B cell (primary cell): ENCODE results near the gene LRIG1. TPM values are rescaled to one million over a fixed set of nuclear protein-coding genes. Genes with fewer than 3 reads are reported as not detected.

Experiments used
- ATAC-seq: fragments of 200-7000 bp; cut with Tn5 transposase; one replicate; pipeline ENCODE4 v1.10.0; 2021; ENCODE audit warnings: low read depth, mild to moderate bottlenecking, moderate number of reproducible peaks, moderate library complexity
- CTCF ChIA-PET: fragments of 350-600 bp; sonication (Branson Sonifier 250); formaldehyde crosslinking; loops from one replicate; lab custom pipeline; 2021; ENCODE audit warnings: antibody characterized with exemption, inconsistent platforms; lab: Charles Lee
- POLR2A ChIA-PET: fragments of 350-600 bp; sonication (Branson Sonifier 250); formaldehyde crosslinking; loops from one replicate; lab custom pipeline; 2021; ENCODE audit warnings: antibody characterized with exemption; lab: Charles Lee
- DNase-seq: peaks from one replicate; pipeline ENCODE4 v3.0.0; 2013
- H2AFZ ChIP-seq: 2 replicates; pipeline ENCODE4 v1.6.1; 2012; ENCODE audit warnings: mild to moderate bottlenecking, low read depth, low read length; ENCODE audit not compliant: insufficient read depth, poor library complexity, severe bottlenecking
- H3K27ac ChIP-seq, 2 donors: 1 replicate in 1 of 2; 2 replicates in 1 of 2; pipeline ENCODE4 v1.5.1; 2012 to 2013; ENCODE audit warnings: low read length in 2 of 2, mild to moderate bottlenecking in 2 of 2, moderate library complexity in 1 of 2
- H3K27me3 ChIP-seq, 4 experiments: fragments of 200-600 bp in 1 of 4; sonication (generic) in 1 of 4; replicated peaks in 1 of 4; 1 replicate in 2 of 4; 2 replicates in 2 of 4; pipeline versions ENCODE4 v1.6.1 to v1.7.0; 2013 to 2016; ENCODE audit warnings: low read length in 3 of 4, mild to moderate bottlenecking in 2 of 4, mixed read lengths in 1 of 4, moderate library complexity in 1 of 4; ENCODE audit not compliant: insufficient read depth in 4 of 4, control insufficient read depth in 3 of 4; ENCODE audit errors: control extremely low read depth in 1 of 4
- H3K36me3 ChIP-seq, 2 experiments: replicated peaks in 1 of 2; 1 replicate in 1 of 2; 2 replicates in 1 of 2; pipeline versions ENCODE4 v1.6.1 to v1.7.1; 2013; ENCODE audit warnings: low read length in 1 of 2; ENCODE audit not compliant: insufficient read depth in 2 of 2, control insufficient read depth in 1 of 2; ENCODE audit errors: control extremely low read depth in 1 of 2, extremely low read depth in 1 of 2
- H3K4me1 ChIP-seq, 2 donors: fragments of 200-600 bp in 1 of 2; sonication (generic) in 1 of 2; 1 replicate in 1 of 2; 2 replicates in 1 of 2; pipeline versions ENCODE4 v1.5.1 to v1.6.1; 2013 to 2017; ENCODE audit warnings: low read length in 2 of 2; ENCODE audit not compliant: control insufficient read depth in 2 of 2, insufficient read depth in 2 of 2
- H3K4me2 ChIP-seq: replicated peaks from 2 replicates; pipeline ENCODE3; 2012; ENCODE audit warnings: mild to moderate bottlenecking, low read depth, low read length; ENCODE audit not compliant: poor library complexity, severe bottlenecking
- H3K4me3 ChIP-seq, 5 experiments: fragments of 200-600 bp in 1 of 5; sonication (generic) in 1 of 5; 1 replicate in 3 of 5; 2 replicates in 2 of 5; pipeline versions ENCODE4 v1.5.1 to v1.7.0; 2011 to 2016; ENCODE audit warnings: low read length in 4 of 5, mild to moderate bottlenecking in 4 of 5, low read depth in 2 of 5, control low read depth in 1 of 5, moderate library complexity in 1 of 5; ENCODE audit not compliant: insufficient read depth in 1 of 5; ENCODE audit errors: control extremely low read depth in 1 of 5, extremely low read depth in 1 of 5
- H3K79me2 ChIP-seq: fragments of 200-600 bp; sonication (generic); one replicate; pipeline ENCODE4 v1.6.0; 2016; ENCODE audit warnings: low read length; ENCODE audit not compliant: control insufficient read depth, insufficient read depth
- H3K9ac ChIP-seq: fragments of 200-600 bp; sonication (generic); 2 replicates; pipeline ENCODE4 v1.6.1; 2017; ENCODE audit warnings: mild to moderate bottlenecking, low read length, moderate library complexity
- H3K9me3 ChIP-seq, 3 donors: one replicate each; pipeline versions ENCODE4 v1.6.1 to v1.7.1; 2013; ENCODE audit warnings: low read length in 2 of 3; ENCODE audit not compliant: control insufficient read depth in 2 of 3, insufficient read depth in 1 of 3; ENCODE audit errors: control extremely low read depth in 1 of 3
- H4K20me1 ChIP-seq: 2 replicates; pipeline ENCODE4 v1.6.0; 2012; ENCODE audit warnings: mild to moderate bottlenecking, low read length; ENCODE audit not compliant: insufficient read depth, control insufficient read depth, poor library complexity, severe bottlenecking
- H3K27ac Mint-ChIP-seq: one replicate; pipeline ENCODE4 v1.8.0; 2021; ENCODE audit warnings: mixed read lengths
- H3K27me3 Mint-ChIP-seq: one replicate; pipeline ENCODE4 v1.8.0; 2021; ENCODE audit warnings: mixed read lengths
- H3K4me1 Mint-ChIP-seq: one replicate; pipeline ENCODE4 v1.8.0; 2021; ENCODE audit warnings: mixed read lengths
- H3K4me3 Mint-ChIP-seq: one replicate; pipeline ENCODE4 v1.8.0; 2021; ENCODE audit warnings: mixed read lengths
- H3K9me3 Mint-ChIP-seq: one replicate; pipeline ENCODE4 v1.8.0; 2022; ENCODE audit warnings: mixed read lengths; ENCODE audit not compliant: insufficient read depth
- EZH2 ChIP-seq: IDR thresholded peaks from 2 replicates; pipeline ENCODE4 v1.6.1; 2012; ENCODE audit warnings: borderline replicate concordance, low read depth, mild to moderate bottlenecking, moderate library complexity, low read length; ENCODE audit not compliant: insufficient read depth, poor library complexity, severe bottlenecking
- WGBS: methylation state at CpG from one replicate; pipeline ENCODE4 v1.1.5; 2013; ENCODE audit warnings: missing lambda C conversion rate; ENCODE audit not compliant: insufficient coverage; 5-methylcytosine and 5-hydroxymethylcytosine counted together
- intact Hi-C: fragments of 100-400 bp; cut with micrococcal nuclease; formaldehyde crosslinking; loops from one replicate; pipeline ENCODE4 v1.10.0; 2022
- polyA plus RNA-seq: library from polyadenylated mRNA; depleted of rRNA; stranded (reverse); fragments of >200 nt; gene quantifications from 2 replicates; pipeline ENCODE4 v1.2.3, GENCODE V29; 2012
- total RNA-seq, 2 donors: library from RNA; stranded (reverse); fragments of 120-200 nt in 1 of 2; gene quantifications; 1 replicate in 1 of 2; 2 replicates in 1 of 2; pipeline versions ENCODE4 v1.2.3 to v1.2.4, GENCODE V29; 2013 to 2022
- TF ChIP-seq, protein P1 (sequence below): fragments of 200-600 bp; IDR thresholded peaks from one replicate; pipeline ENCODE4 v1.8.0; 2022; ENCODE audit warnings: antibody characterized with exemption, mild to moderate bottlenecking

The LRIG1 gene
- total and polyA plus RNA-seq, 2 donors (not counting 1 experiment from before 2014, with no cell fraction given): 9.2 to 12.4 TPM

DNA sequence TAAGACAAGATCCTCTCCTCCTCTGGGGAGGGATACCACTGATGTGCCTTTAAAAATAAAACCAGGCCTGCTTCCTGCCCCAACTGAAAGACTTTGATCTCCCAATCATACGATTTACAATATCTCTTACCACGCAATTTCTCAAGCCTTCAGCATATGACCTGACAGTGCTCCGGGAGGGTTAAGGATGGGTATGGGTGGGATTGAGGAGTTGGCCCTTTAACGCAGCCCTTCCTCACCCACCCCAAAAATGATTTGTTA, 67.4 kb downstream of the LRIG1 start:
- Mint-ChIP-seq H3K4me1 (no peaks in the 10 kb centered on the region), H3K27me3 (no peaks in the 10 kb centered on the region), H3K27ac (no peak overlapping the region), H3K9me3 (no peaks in the 10 kb centered on the region), H3K4me3 (no peak overlapping the region)
- DNase-seq: no peak
- H4K20me1 ChIP-seq: no peaks in the 10 kb centered on the region
- CTCF ChIA-PET: no interaction called here
- H3K27ac ChIP-seq: no peak overlapping the region
- H3K4me1 ChIP-seq: no peaks in the 10 kb centered on the region
- intact Hi-C loops: no loop called here
- no peaks in the 10 kb centered on the region for H3K9me3 ChIP-seq
- WGBS: 67% methylated on average over 1 of the region's 4 CpGs
- POLR2A ChIA-PET: no interaction called here
- H3K4me2 ChIP-seq: no peak overlapping the region
- no peaks in the 10 kb centered on the region for H3K36me3 ChIP-seq
- no peak overlapping the region for H2AFZ ChIP-seq
- TF ChIP-seq, protein P1, sequence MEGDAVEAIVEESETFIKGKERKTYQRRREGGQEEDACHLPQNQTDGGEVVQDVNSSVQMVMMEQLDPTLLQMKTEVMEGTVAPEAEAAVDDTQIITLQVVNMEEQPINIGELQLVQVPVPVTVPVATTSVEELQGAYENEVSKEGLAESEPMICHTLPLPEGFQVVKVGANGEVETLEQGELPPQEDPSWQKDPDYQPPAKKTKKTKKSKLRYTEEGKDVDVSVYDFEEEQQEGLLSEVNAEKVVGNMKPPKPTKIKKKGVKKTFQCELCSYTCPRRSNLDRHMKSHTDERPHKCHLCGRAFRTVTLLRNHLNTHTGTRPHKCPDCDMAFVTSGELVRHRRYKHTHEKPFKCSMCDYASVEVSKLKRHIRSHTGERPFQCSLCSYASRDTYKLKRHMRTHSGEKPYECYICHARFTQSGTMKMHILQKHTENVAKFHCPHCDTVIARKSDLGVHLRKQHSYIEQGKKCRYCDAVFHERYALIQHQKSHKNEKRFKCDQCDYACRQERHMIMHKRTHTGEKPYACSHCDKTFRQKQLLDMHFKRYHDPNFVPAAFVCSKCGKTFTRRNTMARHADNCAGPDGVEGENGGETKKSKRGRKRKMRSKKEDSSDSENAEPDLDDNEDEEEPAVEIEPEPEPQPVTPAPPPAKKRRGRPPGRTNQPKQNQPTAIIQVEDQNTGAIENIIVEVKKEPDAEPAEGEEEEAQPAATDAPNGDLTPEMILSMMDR: no peak
- TF ChIP-seq EZH2: no peak
- H3K4me3 ChIP-seq: no peak overlapping the region
- ATAC-seq: no peak
- H3K79me2 ChIP-seq: no peaks in the 10 kb centered on the region
- no peaks in the 10 kb centered on the region for H3K27me3 ChIP-seq
- H3K9ac ChIP-seq: no peak overlapping the region

DNA sequence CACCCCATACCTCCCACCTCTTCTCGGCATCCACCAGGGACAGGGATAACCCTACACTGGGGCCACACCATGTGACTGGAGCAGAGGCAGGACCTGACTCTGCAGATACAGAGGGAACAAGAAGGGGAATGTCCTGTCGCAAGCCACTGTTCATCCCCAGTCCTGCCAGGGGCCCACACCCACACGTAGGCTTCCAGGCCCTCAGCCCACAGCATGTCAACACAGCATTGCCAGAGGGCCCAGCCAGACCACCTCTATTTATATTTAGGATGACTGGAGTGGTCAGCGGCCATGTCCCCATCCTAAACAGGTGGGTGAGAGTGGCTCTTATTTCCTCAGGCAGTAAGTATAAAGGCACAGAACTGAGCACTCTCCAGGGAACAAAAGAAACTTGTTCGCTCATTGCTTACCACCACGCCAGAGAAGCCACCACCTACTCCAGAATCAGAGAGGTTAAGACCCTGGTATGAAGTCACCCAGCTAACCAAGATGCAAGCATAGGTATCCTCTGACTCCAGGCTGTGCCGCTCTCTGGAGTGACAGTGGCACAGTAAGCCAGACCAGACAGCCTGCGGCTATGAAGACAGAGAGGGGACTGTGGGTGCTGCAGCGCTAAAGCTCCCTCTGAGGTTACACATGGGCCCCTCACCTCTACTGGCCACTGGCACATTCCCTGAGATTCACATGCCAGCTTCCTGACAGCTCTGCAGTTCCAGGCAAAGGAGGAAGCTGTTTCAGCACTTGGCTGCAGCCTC, 67.9 kb downstream of the LRIG1 start:
- no peak overlapping the region for H3K27ac Mint-ChIP-seq

More for the DNA sequence above, 67.9 kb downstream of the LRIG1 start:
- H3K79me2 ChIP-seq: no peaks in the 10 kb centered on the region
- H3K4me1 ChIP-seq: no peaks in the 10 kb centered on the region
- no peak overlapping the region for H2AFZ ChIP-seq
- no peak overlapping the region for H3K4me3 Mint-ChIP-seq
- TF ChIP-seq, protein P1: no peak
- TF ChIP-seq EZH2: no peak
- H3K9me3 ChIP-seq: no peaks in the 10 kb centered on the region
- no peaks in the 10 kb centered on the region for H4K20me1 ChIP-seq
- no peaks in the 10 kb centered on the region for H3K9me3 Mint-ChIP-seq
- ATAC-seq (no peak), DNase-seq (no peak)
- no peaks in the 10 kb centered on the region for H3K4me1 Mint-ChIP-seq
- H3K36me3 ChIP-seq: no peaks in the 10 kb centered on the region
- no peaks in the 10 kb centered on the region for H3K27me3 ChIP-seq
- ChIA-PET POLR2A (no interaction called here), CTCF (no interaction called here)
- intact Hi-C loops: no loop called here
- H3K27me3 Mint-ChIP-seq: no peaks in the 10 kb centered on the region
- 81% methylated on average over 6 of the region's 9 CpGs for WGBS
- H3K9ac ChIP-seq: no peak overlapping the region
- H3K4me3 ChIP-seq: no peak overlapping the region
- H3K4me2 ChIP-seq: no peak overlapping the region
- no peak overlapping the region for H3K27ac ChIP-seq
